GM12891 (cell line): Measurements from ENCODE around the gene ZNF462.

Experiments
- POLR2AphosphoS5 ChIP-seq: IDR thresholded peaks from 2 replicates; pipeline ENCODE4 v1.6.1; 2011; ENCODE audit warnings: low read depth, low read length, control low read depth
- SPI1 ChIP-seq: IDR thresholded peaks from 2 replicates; pipeline ENCODE4 v1.6.1; 2011; ENCODE audit warnings: low read depth, low read length, control low read depth

- no peak for TF ChIP-seq SPI1
- no peak for TF ChIP-seq POLR2AphosphoS5
Measured at GRCh38 chr9:106918825-106919509, 56.0 kb downstream of the ZNF462 start.
